ENCODE measurements around the gene NKX1-1. TPM values are rescaled to one million over a fixed set of nuclear protein-coding genes. Genes with fewer than 3 reads are reported as not detected.

NKX1-1 gene
- total RNA-seq, 1 donor, result not detected

DNA sequence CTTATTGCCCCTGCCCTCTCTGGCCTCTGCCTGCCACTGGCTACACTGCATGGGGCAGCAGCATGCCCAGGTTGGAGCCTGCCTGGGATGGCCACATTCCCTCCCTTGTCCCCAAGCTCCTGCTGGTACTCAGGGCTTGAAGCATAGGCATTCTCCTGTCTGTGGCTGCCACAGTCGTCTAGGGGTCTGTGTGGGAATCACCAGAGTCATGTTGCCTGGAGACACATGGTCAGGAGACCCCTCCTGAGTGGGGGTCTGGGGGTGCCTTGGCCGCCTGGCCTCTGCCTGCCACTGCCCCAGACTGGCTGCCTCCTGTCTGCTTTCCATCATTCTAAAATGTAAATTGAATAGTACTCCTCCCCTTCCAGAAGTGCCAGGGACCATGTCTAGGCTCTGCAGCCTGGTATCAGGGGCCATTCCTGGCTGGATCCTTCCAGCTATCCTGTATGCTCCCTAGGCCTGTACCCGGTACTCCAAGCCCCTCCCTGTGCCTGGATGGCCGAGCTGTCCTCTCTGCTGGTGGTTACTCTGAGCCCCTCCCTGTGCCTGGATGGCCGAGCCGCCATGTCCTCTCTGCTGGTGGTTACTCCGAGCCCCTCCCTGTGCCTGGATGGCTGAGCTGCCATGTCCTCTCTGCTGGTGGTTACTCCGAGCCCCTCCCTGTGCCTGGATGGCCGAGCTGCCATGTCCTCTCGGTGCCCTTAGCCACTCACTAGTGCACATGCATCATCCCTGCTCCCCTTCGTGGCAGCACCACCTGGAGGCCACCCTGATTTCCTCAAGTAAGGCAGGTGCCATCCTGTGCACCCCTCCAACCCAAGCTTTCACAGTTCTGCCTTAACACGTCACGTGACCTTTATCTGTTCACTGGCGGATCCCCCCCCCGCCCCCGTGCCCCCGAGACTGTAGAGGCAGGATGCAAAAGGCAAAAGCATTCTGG is 5.5 kb upstream of the NKX1-1 start:
- H2AFZ ChIP-seq (ENCODE audit: low read length), result no peak overlapping the region
- H3K4me1 ChIP-seq (ENCODE audit: insufficient read depth, low read length), result no peaks in the 10 kb centered on the region
- no peaks in the 10 kb centered on the region for H3K79me2 ChIP-seq (ENCODE audit: insufficient read depth, low read length)
- TF ChIP-seq, protein P1, sequence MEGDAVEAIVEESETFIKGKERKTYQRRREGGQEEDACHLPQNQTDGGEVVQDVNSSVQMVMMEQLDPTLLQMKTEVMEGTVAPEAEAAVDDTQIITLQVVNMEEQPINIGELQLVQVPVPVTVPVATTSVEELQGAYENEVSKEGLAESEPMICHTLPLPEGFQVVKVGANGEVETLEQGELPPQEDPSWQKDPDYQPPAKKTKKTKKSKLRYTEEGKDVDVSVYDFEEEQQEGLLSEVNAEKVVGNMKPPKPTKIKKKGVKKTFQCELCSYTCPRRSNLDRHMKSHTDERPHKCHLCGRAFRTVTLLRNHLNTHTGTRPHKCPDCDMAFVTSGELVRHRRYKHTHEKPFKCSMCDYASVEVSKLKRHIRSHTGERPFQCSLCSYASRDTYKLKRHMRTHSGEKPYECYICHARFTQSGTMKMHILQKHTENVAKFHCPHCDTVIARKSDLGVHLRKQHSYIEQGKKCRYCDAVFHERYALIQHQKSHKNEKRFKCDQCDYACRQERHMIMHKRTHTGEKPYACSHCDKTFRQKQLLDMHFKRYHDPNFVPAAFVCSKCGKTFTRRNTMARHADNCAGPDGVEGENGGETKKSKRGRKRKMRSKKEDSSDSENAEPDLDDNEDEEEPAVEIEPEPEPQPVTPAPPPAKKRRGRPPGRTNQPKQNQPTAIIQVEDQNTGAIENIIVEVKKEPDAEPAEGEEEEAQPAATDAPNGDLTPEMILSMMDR (IDR thresholded peaks at IDR 0.05; ENCODE audit: extremely low read depth, low read depth, low read length), result no peak
- no peak overlapping the region for H3K4me3 ChIP-seq (ENCODE audit: insufficient read depth, low read length)
- no peak overlapping the region for H3K27ac ChIP-seq (ENCODE audit: low read depth, low read length)
- H3K27me3 ChIP-seq (ENCODE audit: insufficient read depth, low read length), result peaks cover 51% of the 10 kb centered on the region
- H4K20me1 ChIP-seq (ENCODE audit: insufficient read depth, low read length), result peaks cover 4% of the 10 kb centered on the region
- H3K4me2 ChIP-seq (ENCODE audit: insufficient read depth, low read length), result no peak overlapping the region
- peak; percentile 82 for DNase-seq (ENCODE audit: insufficient read length, low spot score, missing footprints)
- no peaks in the 10 kb centered on the region for H3K9me3 ChIP-seq (ENCODE audit: low read depth, low read length)
- H3K36me3 ChIP-seq (ENCODE audit: insufficient read depth, low read length), result no peaks in the 10 kb centered on the region

GRCh38 chr4:1410491-1411325 is 4.5 kb upstream of the NKX1-1 start:
- Histone ChIP-seq H3K4me2 (ENCODE audit: insufficient read depth, low read length) (no peak overlapping the region), H3K27me3 (ENCODE audit: insufficient read depth, low read length) (peaks cover 48% of the 10 kb centered on the region), H3K4me3 (ENCODE audit: insufficient read depth, low read length) (no peak overlapping the region), H3K79me2 (ENCODE audit: insufficient read depth, low read length) (no peaks in the 10 kb centered on the region), H4K20me1 (ENCODE audit: insufficient read depth, low read length) (peaks cover 4% of the 10 kb centered on the region), H3K36me3 (ENCODE audit: insufficient read depth, low read length) (no peaks in the 10 kb centered on the region), H3K27ac (ENCODE audit: low read depth, low read length) (no peak overlapping the region), H3K4me1 (ENCODE audit: insufficient read depth, low read length) (no peaks in the 10 kb centered on the region), H3K9me3 (ENCODE audit: low read depth, low read length) (no peaks in the 10 kb centered on the region), H2AFZ (ENCODE audit: low read length) (no peak overlapping the region)
- TF ChIP-seq, protein P1 (IDR thresholded peaks at IDR 0.05; ENCODE audit: extremely low read depth, low read depth, low read length), result no peak
- DNase-seq (ENCODE audit: insufficient read length, low spot score, missing footprints), result peak; percentile 99

DNA sequence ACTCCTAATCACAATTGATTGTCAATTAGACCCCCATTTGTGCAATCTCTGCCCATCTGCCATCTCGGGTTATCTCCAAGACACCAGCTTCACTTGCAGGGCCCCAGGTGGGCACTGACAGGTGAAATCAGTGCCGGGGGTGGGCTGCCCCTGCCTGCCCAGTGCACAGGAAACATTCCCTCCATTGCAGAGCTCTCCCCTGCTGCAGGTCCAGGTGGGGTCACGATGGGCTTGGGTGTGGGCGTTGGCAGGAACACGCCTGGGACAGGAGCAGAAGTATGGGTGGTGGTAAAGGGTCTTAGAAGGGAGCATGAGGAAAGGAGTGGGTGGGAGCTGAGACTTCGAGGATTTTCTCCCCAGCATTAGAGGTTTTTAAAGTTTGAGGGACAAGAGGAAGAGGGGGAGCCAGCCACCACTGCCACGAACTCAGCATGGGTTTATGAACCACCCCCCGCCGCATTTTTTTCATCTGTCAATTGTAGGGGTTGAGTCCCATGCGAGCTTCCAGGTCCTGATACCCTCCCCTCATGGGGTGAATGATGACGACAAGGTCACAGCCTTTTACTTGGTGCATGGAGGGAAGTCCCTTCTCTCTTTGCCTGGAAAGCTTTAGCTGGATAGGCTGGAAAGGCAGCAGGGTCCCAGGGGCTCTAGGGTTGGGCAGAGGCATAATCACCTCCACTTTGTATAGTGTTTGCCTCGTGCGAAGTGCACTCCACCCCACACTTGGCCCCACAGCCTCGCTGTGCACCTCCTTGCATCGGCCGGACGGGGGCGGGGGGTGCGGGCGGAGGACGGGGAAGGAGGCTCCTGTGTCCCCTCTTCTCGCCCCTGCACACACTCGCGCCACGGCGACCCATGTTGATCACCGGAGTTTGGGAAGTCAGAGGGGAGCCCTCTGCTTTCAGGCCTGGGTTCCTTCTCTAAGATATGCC is 3.5 kb upstream of the NKX1-1 start:
- Histone ChIP-seq H3K27ac (ENCODE audit: low read depth, low read length) (no peak overlapping the region), H3K4me3 (ENCODE audit: insufficient read depth, low read length) (no peak overlapping the region), H3K4me2 (ENCODE audit: insufficient read depth, low read length) (no peak overlapping the region), H3K9me3 (ENCODE audit: low read depth, low read length) (no peaks in the 10 kb centered on the region), H3K27me3 (ENCODE audit: insufficient read depth, low read length) (peaks cover 48% of the 10 kb centered on the region), H2AFZ (ENCODE audit: low read length) (no peak overlapping the region), H3K36me3 (ENCODE audit: insufficient read depth, low read length) (no peaks in the 10 kb centered on the region), H3K79me2 (ENCODE audit: insufficient read depth, low read length) (no peaks in the 10 kb centered on the region), H4K20me1 (ENCODE audit: insufficient read depth, low read length) (peaks cover 4% of the 10 kb centered on the region), H3K4me1 (ENCODE audit: insufficient read depth, low read length) (no peaks in the 10 kb centered on the region)
- peak; percentile 79 for DNase-seq (ENCODE audit: insufficient read length, low spot score, missing footprints)
- TF ChIP-seq, protein P1 (IDR thresholded peaks at IDR 0.05; ENCODE audit: extremely low read depth, low read depth, low read length), result no peak
